Activated CD8-positive, alpha-beta memory T cell treated with anti-CD3 and anti-CD28 coated beads for 24 hours (primary cell): Measurements from ENCODE around the gene PDSS2.

Experiments used
- DNase-seq: peaks from one replicate; pipeline ENCODE4 v3.0.0-alpha.2; 2020

The PDSS2 gene

GRCh38 chr6:107248147-107248546, 211.2 kb downstream of the PDSS2 start:
- DNase-seq, result no peak

- DNase-seq, result no peak
Measured at GRCh38 chr6:107246972-107247615, 212.3 kb downstream of the PDSS2 start.

- DNase-seq, result no peak
Measured at GRCh38 chr6:107246249-107246971, 213.0 kb downstream of the PDSS2 start.

GRCh38 chr6:107244742-107245480, 214.5 kb downstream of the PDSS2 start:
- DNase-seq, result no peak

- DNase-seq, result no peak
Measured at GRCh38 chr6:107244082-107244741, 215.2 kb downstream of the PDSS2 start.

- no peak for DNase-seq
Measured at GRCh38 chr6:107243471-107243870, 215.9 kb downstream of the PDSS2 start.

- no peak for DNase-seq
Measured at GRCh38 chr6:107237992-107238660, 221.2 kb downstream of the PDSS2 start.

- DNase-seq, result no peak
Measured at GRCh38 chr6:107235511-107235910, 223.9 kb downstream of the PDSS2 start.

- no peak for DNase-seq
Measured at GRCh38 chr6:107235007-107235406, 224.4 kb downstream of the PDSS2 start.

GRCh38 chr6:107231243-107231642, 228.1 kb downstream of the PDSS2 start:
- no peak for DNase-seq

- no peak for DNase-seq
Measured at GRCh38 chr6:107230448-107230847, 228.9 kb downstream of the PDSS2 start.

GRCh38 chr6:107230024-107230423, 229.3 kb downstream of the PDSS2 start:
- DNase-seq, result no peak

GRCh38 chr6:107228754-107229153, 230.6 kb downstream of the PDSS2 start:
- DNase-seq, result no peak

- DNase-seq, result no peak
Measured at GRCh38 chr6:107221519-107221918, 237.8 kb downstream of the PDSS2 start.

- no peak for DNase-seq
Measured at GRCh38 chr6:107219851-107220250, 239.5 kb downstream of the PDSS2 start.

- no peak for DNase-seq
Measured at GRCh38 chr6:107218142-107218541, 241.2 kb downstream of the PDSS2 start.

- DNase-seq, result no peak
Measured at GRCh38 chr6:107217248-107217647, 242.1 kb downstream of the PDSS2 start.

GRCh38 chr6:107216197-107216933, 243.0 kb downstream of the PDSS2 start:
- DNase-seq, result no peak

- no peak for DNase-seq
Measured at GRCh38 chr6:107215334-107215733, 244.0 kb downstream of the PDSS2 start.

- no peak for DNase-seq
Measured at GRCh38 chr6:107214655-107215054, 244.7 kb downstream of the PDSS2 start.

- no peak for DNase-seq
Measured at GRCh38 chr6:107209406-107210305, 249.7 kb downstream of the PDSS2 start.
